ENCODE measurements around the gene ISG20.

ISG20 gene

DNA sequence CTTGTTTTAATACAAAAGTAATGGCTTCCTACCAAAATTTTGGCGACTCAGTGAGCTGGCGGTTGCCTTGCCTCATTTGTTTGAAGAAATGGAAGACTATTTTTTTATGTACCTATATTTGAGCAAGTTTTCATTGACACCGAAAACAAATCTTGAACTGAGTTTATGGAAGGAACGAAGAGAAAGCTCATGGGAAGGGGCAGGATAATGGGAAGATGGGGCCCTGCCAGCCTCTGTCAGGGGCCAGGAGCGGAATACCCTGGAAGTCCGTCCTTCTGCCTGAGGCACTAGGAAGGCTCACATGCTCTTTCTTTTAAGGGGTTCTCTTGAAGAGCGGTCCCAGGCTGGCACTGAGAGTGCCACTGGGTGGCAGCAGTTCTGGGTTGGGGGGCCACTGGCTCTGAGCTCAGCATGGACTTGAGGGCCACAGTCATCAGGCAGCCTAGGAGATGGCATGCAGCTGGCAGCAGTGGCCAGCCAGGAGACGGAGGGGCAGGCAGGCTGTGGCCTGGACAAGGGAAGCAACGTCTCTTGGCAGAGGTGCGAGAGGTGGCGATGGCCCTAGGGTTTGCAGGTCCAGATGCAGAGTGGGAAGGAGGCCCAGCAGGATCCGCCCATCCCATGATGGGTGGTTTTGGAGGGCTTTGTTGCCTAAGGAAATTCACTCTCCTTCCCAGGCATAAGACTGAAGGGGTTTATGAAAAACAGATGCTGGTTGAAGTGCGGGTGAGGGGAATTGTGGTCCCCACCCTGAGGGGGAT lies 41.6 kb downstream of the ISG20 start:
- no peak for DNase-seq (ENCODE audit: extremely low spot score, insufficient read length, low read depth)
- FAIRE-seq = no peak

DNA sequence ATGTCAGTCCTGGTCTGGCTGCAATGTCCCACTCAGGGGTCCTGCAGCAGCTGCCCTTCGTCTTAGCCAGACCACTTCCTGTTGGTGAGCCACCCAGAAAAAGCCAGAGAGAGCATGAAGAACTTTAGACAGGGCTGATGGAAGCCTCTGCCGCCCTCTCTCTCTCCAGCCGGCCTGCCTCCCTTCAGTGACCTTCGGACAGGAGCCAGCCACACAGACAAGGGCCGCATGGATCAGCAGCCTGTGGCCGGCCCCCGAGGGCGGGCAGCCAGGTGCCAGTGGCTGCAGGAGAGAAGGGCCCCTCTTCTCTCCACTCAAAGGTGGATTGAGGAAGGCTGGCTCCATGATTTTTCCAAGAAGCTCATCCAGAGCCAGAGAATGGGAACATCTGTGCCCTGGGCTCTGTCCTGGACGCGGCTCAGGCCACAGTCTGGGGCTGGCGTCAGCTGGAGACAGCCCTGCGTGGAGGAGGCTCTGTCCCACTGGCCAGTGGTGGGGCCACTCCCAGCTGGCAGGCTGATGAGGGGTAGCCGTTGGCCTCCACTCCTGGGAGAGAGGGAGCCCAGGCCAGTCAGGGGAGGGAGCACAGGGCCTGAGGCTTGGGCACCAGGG lies 42.9 kb downstream of the ISG20 start:
- FAIRE-seq = no peak
- DNase-seq (ENCODE audit: extremely low spot score, insufficient read length, low read depth) = no peak

DNA sequence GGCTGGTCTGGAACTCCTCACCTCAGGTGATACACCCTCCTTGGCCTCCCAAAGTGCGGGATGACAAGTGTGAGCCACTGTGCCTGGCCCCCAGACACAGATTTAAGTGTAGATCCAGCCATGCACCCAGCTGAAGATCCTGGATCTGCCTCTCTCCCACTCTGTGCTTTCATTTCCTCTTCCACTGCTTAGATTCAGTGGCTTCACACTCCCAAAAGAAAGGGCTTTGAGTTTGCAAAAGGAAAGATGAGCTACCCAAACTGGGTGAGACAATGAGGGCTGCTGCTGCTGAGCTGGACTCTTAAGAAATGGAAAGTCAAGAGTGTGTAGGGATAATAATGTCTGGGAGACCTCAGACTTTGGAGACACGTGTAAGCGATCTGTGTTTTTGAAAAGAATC lies 45.5 kb downstream of the ISG20 start:
- no peak for DNase-seq (ENCODE audit: extremely low spot score, insufficient read length, low read depth)
- no peak for FAIRE-seq

DNA sequence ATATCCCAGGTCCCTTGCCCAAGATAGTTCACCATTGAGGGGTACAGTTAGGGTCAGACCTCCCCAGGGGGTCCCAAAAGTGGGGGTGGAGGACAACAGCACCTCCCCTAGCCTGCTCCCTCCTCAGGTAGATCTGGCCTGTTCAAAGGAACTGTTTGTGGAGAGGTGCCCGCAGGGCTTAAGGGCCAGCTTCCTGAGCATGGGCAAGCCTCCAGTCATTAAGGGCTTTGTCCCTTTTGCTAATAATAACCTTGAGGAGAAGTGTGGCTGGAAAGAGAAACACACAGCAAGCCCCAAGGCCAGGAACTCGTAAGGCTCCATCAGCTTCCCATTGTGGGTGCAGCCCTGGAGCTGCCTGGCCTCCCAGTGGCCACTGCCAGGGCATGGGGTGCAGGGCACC lies 47.4 kb downstream of the ISG20 start:
- FAIRE-seq (no peak), DNase-seq (ENCODE audit: extremely low spot score, insufficient read length, low read depth) (no peak)

DNA sequence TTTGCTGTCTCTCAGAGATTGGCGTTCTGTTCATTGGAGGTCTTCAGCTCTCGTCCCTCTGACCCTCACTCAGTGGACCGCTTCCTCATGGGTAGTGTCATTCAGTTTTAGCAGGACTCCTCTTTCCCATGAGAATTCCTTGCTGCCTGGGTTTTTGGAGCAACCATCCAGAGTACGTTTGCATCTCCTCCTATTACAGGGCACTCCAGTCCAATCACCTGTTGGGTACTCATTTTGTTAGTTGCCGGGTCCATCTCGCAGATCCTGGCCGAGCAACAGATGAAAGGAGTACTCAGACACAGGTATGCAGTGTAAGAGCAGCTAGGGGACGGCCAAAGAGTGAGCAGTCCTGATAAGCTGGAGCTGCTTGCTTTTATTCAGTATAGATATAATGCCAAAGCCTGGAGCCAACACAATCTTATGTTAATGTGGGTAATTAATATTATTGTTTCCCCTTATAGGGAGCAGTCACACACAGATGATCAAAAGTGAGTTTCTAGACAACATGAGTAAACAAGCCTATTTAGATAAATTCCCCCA lies 49.6 kb downstream of the ISG20 start:
- FAIRE-seq (no peak), DNase-seq (ENCODE audit: extremely low spot score, insufficient read length, low read depth) (no peak)

DNA sequence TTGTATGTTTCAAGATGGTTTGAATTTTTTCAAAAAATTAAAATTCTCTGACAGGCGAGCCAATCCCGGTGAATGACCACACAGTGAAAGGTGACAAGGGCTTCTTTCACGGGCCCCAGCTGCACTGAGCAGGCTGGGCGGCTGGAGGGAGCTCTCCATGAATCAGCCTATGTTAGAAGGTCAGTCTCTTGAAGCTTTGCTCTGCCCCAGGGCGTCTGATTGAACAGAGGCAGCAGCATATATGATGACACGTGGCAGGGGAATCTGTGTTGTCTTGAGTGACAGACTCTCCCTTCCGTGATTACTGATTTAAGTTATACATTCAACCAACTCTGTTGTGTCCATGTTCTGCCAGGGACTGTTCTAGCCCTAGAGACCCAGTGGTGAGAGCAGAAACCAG lies 51.5 kb downstream of the ISG20 start:
- FAIRE-seq (no peak), DNase-seq (ENCODE audit: extremely low spot score, insufficient read length, low read depth) (no peak)

DNA sequence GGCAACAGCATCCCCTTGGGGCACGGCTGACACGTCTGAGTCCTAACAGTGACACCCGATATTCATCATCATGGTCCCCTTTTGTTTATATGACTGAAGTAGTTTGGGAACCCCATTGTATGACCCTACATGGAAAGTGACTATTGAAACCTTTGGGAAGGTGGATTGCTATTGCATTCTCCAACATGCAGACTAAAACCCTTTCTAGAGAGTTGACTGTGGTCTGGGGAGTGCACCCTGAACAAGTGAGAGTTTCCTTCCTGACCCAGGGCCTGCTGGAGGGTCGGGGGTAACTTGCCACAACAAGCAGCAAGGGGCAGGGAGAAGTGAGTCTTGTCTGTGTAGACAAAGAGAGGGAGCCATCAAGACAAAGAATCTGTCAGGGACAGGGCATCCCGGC lies 54.4 kb downstream of the ISG20 start:
- FAIRE-seq = no peak
- no peak for DNase-seq (ENCODE audit: extremely low spot score, insufficient read length, low read depth)

DNA sequence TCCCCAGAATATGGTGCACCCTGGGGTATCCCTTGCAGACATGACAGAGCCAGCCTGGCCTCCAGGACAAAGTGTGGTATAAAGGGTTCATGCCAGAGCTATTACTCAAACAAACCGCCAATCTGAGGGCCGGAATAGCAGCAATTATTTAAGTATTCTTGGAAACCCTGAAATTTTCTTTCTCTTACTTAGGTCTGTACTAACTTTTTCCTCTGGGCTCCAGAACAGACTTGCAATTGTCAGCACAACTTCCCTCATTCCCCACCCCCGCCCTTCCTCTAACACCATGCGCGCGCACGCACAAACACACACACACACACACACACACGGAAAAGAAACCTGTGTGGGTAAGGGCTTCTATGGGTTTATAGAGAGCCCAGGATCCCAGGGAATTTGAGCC lies 56.3 kb downstream of the ISG20 start:
- FAIRE-seq (no peak), DNase-seq (ENCODE audit: extremely low spot score, insufficient read length, low read depth) (no peak)

DNA sequence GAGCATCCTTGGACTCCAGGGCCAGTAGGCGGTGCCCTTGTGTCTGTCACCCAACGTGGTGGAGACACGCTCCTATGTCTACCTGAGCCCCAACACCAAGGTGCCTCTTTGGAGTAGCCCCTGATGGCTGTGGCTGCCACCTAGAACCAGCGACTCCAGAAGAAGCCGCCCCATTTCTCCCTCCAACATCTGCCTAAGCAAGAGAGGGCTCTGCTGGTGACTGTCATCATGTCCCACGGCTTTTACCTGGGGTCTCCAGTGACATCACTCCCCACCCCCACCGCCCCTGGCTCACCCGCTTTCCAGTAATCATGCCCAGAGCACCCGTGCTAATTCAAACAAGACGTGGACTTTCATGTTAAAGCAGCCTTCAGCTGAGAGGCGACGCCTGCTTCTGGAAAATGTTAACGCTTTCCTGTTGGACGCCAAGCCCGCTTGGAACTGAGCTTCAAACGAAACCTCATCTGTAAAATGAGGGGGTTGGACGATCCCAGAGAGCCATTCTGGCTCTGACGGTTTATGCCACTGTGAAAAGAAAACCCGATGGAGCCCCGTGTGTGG lies 57.0 kb downstream of the ISG20 start:
- DNase-seq (ENCODE audit: extremely low spot score, insufficient read length, low read depth) = no peak
- FAIRE-seq = no peak

DNA sequence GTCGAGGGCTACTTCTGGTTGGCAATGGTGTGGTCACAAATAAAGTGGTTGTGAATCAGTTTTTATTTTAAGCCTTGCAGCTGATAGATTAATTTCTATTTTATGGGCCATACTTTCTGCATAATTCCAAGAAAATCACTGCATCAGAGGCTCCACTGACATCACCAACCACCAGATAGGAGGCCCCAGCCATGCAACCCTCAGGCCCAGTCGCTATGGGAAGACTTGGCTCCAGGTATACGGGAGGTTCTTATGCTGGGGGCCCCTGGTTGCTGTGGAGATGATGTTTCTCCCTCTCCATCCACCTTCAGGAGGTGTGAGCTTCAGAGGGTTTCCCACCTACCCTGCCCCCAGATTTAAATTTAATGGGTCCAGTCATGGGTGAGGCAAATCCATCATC lies 57.4 kb downstream of the ISG20 start:
- FAIRE-seq = no peak
- no peak for DNase-seq (ENCODE audit: extremely low spot score, insufficient read length, low read depth)

DNA sequence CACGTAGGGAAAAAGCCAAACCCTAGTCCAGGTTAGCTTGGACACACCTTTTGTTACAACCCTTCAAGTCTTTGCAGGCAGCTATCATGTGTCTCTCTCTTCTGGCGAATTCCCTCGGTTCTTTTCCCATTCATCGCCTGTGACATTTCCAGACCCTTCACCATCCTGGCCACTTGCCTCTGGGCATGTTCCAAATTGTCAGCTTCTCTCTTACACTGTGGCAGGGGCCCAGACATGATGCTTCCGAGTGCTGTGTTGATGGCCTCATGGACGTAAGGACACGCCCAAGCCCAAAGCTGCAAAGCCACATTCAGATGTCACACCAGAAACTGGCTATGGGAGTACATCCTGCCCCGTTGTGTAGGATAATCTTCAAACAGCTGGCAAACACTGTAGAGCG lies 58.5 kb downstream of the ISG20 start:
- FAIRE-seq (no peak), DNase-seq (ENCODE audit: extremely low spot score, insufficient read length, low read depth) (no peak)

DNA sequence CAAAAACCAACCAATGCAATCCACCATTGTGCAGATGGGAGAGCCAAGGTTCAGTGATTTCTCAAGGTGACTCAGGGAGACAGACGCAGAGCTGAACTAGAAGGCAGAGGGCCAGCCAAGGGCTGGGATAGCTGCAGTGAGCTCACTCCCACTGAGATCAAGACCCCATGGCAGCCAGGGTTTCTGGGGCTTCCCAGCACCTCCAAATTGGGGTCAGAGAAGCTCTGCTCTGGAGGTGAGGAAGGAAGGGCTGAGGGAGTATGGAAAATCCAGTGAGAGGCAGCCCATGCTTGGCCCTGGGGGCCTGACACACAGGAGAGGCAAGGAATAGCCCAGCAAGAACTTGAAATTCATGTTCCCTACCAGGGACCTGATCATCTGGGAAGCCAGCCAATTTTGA lies 61.0 kb downstream of the ISG20 start:
- FAIRE-seq = no peak
- DNase-seq (ENCODE audit: extremely low spot score, insufficient read length, low read depth) = no peak

DNA sequence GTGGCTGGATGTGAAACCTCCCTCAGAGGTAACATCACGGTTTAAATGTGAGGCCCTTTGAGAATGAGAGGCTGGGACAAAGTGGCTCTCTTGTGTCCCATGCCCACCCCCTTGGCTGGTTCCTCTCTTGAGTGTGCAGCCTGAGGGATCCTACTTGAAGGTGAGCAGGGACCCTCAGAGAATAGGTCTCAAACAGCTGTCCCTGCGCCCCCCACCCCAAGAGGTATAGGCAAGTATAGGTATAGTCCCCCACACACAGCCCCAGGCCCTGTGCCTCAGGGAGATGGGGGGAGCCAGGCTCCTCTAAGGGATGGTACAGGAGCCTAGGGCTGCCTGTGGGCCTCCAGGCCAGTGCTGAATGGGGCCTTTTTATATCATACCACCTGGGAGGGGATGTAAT lies 61.9 kb downstream of the ISG20 start:
- no peak for FAIRE-seq

DNA sequence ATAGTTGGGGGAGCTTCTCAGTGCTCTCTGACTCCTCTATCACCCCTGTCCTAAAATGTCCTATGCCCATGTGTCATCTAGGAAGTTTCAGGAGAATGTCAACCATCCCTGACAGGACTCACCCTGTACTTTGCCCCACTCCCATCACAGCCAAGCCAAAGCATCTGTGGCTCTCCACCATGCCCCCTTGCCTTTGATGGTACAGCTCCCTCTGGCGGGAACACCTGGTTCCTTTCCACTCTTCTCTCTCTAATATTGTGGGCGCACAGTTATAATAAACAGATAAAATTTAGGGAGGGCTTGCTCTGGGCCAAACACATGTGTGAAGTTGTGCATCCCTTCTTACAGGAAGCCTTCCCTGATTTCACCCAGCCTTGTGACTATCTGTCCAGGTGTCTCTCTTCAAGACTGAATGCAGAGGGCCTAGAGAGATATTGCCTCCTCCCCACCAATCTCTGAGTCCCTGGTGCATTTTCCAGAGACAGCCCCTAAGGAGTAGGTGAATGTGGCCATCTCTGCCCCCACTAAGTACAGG lies 62.8 kb downstream of the ISG20 start:
- DNase-seq (ENCODE audit: extremely low spot score, insufficient read length, low read depth) (peak; percentile 26), FAIRE-seq (no peak)

More for the DNA sequence above, 61.9 kb downstream of the ISG20 start:
- DNase-seq (ENCODE audit: extremely low spot score, insufficient read length, low read depth) = no peak

DNA sequence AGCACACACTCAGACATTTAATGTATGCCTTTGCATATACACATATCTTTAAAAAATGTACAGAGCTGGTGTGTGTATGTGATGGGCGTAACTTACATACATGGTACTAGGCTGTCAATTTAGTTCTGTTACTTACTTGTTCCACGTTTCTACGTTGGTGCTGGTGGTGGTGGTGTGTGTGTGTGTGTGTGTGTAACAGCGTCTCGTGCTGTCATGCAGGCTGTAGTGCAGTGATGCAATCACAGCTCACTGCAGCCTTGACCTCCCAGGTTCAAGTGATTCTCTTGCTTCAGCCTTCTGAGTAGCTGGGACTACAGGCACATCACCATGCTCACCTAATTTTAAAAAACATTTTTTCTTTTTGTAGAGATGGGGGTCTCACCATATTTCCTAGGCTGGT lies 64.2 kb downstream of the ISG20 start:
- FAIRE-seq (no peak), DNase-seq (ENCODE audit: extremely low spot score, insufficient read length, low read depth) (no peak)

DNA sequence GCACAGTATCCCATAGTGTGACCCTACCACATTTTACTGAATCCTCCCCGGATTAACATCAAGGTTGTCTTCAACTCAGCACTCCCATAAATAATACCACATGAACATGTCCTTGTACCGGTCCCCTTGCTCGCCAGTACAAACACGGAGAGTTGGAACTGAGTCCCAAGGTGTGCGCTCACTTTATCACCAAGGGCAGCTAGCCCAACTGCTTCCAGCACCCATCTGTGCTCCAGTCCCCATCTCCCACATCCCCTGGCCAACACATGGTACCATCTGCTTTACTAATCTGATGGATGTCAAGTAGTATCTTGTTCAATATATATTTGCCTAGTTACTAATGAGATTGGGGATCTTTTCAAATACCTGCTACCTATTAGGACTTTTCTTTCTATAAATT lies 64.7 kb downstream of the ISG20 start:
- DNase-seq (ENCODE audit: extremely low spot score, insufficient read length, low read depth) (no peak), FAIRE-seq (no peak)

DNA sequence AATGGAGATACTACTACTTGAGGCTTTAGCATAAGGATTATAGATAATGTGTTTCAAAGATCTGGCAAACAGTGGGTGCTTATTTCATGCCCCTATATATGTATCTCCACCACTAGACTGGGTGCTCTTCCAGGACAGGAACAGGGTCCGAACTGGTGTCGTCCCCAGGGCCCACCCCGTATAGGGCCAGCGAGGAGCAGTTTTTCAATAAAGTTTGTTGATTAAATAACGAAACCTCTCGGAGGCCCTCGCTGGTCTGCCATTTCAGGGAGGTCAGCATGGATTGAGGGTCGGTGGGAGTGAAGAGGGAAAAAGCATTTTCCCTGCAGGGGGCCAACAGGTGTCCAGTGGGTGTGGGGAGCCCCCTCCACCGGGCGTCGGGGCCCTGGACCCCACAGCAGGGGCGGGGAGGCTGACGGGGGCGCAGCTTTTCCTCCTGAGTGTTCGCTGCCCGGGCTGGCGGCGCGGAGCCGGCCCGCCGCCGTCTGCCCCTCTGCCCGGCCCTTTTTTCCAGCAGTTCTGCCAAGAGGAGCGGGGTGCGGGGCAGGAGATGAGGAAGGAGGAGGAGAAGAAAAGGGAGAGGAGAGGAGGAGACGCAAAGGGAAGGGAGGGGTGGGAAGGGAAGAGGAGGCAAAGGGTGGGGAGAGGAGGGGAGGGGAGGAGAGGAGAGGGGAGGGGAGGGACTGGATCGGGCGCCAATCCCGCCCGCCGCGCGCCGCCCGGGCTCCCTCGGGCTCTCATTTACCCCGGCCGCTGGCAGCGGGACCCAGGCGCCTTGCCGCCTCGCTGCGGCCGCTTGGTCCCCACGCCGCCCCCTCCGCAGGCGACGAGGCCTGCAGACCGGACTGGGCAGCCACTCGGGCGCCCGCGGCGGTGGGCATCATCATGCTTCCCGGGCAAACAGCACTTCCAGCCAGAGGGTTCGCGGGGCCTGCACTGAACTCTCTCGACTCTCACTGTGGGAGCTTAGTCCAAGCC lies 66.3 kb downstream of the ISG20 start:
- DNase-seq (ENCODE audit: extremely low spot score, insufficient read length, low read depth) (no peak), FAIRE-seq (no peak)

DNA sequence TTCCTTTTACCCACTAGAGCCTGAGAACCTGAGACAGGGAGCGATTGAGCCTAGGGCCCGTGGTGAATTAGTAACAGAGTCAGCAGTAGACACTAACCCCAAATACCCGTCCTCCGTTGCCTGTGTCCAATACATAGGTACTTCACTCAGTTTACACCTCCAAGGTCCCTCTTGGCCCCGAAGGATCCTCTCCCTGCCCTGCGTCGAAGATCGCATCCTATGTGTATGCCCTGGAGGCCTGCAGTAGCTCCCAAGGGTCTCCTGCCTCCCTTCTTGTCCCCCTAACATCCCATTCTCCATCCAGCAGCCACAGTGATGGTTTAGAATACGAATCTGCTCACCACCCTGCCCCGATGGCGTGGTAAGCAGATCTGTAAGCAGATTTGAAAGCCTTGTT lies 67.0 kb downstream of the ISG20 start:
- DNase-seq (ENCODE audit: extremely low spot score, insufficient read length, low read depth) = no peak
- no peak for FAIRE-seq
